SK-N-MC (cell line): ENCODE measurements around the gene ERF.

Source experiments
- DNase-seq: peaks from one replicate; pipeline ENCODE4 v3.0.0-alpha.2; 2011; ENCODE audit warnings: low read depth, low spot score
- H3K27ac ChIP-seq: fragments of 200-600 bp; sonication (generic); 2 replicates; pipeline ENCODE4 v1.5.1; 2016; ENCODE audit warnings: mixed run types
- H3K36me3 ChIP-seq: fragments of 200-600 bp; sonication (generic); 2 replicates; pipeline ENCODE4 v1.6.1; 2017; ENCODE audit warnings: antibody characterized with exemption, low read length, mixed read lengths; ENCODE audit not compliant: insufficient read depth
- H3K4me3 ChIP-seq: fragments of 200-600 bp; sonication (generic); 2 replicates; pipeline ENCODE4 v1.5.1; 2016
- H3K9ac ChIP-seq: fragments of 200-600 bp; sonication (generic); 2 replicates; pipeline ENCODE4 v1.8.0; 2017; ENCODE audit warnings: mixed run types, mixed read lengths; ENCODE audit not compliant: insufficient read length
- H3K9me3 ChIP-seq: fragments of 200-600 bp; sonication (generic); 2 replicates; pipeline ENCODE4 v1.6.1; 2017; ENCODE audit warnings: low read depth, mild to moderate bottlenecking, antibody characterized with exemption, low read length, moderate library complexity, mixed read lengths
- EZH2 ChIP-seq: fragments of 200-600 bp; sonication (generic); IDR thresholded peaks from one replicate; pipeline ENCODE4 v1.6.1; 2017; ENCODE audit warnings: antibody characterized with exemption
- FOXP2 ChIP-seq: optimal IDR thresholded peaks from 2 replicates; pipeline ENCODE3; 2011; ENCODE audit warnings: mild to moderate bottlenecking, moderate library complexity; ENCODE audit not compliant: insufficient read depth; ENCODE audit errors: extremely low read length, control extremely low read depth
- POLR2AphosphoS5 ChIP-seq: IDR thresholded peaks from 2 replicates; pipeline ENCODE4 v1.6.1; 2012; ENCODE audit warnings: mild to moderate bottlenecking, low read depth, low read length, borderline replicate concordance

ERF gene

DNA sequence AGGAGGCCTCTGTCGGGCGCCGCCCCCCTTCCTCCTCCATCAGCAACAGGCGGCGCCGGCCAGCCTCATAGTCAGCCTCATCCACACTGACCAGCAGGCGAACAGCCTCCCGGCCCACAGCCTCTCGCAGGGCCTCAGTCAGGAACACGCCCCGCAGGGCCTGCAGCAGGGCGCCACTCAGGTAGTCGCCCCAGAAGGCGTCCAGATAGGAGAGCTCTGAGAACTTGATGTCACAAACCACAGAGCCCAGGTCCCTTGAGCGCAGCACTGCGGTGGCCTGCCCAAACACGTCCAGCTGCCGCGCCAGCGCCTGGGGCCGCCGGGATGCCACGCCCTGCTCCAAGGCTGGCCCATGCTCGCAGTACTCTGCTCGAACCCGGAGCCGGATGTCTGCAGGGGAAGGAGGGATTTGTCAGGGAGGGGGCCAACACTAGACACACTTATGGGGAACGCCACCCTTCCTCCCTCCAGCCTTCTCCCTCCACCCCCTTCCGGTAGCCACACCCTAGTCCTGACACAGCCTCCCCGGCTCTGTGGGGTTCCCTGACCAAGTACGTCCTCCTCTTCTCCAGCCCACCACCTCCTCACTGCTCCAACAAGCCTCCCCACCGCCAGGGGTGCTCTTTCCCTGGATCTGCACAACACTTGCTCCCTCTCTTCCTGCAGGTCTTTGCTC, 55.4 kb downstream of the ERF start:
- H3K27ac ChIP-seq, result no peak overlapping the region
- DNase-seq, result no peak
- no peaks in the 10 kb centered on the region for H3K9me3 ChIP-seq
- no peak for TF ChIP-seq POLR2AphosphoS5
- TF ChIP-seq EZH2, result no peak
- no peak for TF ChIP-seq FOXP2
- no peak overlapping the region for H3K9ac ChIP-seq
- peaks cover 33% of the 10 kb centered on the region; the same call in 1 of the 2 replicates for H3K36me3 ChIP-seq
- no peak overlapping the region for H3K4me3 ChIP-seq

DNA sequence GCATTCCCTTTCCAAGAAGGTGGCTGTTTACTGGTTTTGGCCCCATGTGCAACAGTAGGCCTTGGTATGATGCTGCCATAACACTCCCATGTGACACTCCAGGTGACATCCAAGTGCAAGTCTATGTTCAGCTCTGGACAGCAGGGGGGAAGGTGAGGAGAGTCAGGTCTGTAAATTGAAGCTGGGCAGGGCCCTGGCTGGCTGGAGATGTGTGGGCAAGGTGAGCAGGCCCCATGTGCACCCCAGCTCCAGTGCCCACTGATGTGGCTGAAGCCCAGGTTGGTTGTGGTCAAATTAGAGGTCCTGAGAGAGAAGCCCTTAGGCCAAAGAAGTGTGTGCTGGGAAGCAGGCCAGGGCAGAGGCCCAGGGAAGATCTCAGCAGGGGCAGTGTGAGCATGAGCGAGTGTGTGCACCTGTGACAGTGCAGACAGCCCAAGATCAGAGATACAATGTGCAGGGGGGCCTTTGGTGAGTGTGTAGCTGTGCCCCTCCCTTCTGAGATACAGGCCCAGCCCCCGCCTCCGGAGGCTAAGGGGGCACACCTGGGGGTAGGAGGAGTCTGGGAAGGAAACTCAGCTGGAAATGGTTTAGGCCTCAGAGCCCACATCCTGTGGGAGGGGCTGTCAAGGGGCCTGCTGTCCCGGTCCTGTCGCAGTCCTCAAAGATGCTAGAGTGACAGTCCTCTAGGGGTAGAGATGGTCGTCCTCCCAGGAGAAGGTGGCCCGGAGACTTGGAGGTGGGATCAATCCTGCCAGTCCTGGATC, 56.1 kb downstream of the ERF start:
- Histone ChIP-seq H3K4me3 (no peak overlapping the region), H3K27ac (no peak overlapping the region), H3K9ac (no peak overlapping the region), H3K9me3 (no peaks in the 10 kb centered on the region), H3K36me3 (peaks cover 28% of the 10 kb centered on the region; the same call in 1 of the 2 replicates)
- TF ChIP-seq EZH2 (no peak), FOXP2 (no peak)
- DNase-seq, result no peak
